ENCODE data around the gene IGFALS.

The IGFALS gene

DNA sequence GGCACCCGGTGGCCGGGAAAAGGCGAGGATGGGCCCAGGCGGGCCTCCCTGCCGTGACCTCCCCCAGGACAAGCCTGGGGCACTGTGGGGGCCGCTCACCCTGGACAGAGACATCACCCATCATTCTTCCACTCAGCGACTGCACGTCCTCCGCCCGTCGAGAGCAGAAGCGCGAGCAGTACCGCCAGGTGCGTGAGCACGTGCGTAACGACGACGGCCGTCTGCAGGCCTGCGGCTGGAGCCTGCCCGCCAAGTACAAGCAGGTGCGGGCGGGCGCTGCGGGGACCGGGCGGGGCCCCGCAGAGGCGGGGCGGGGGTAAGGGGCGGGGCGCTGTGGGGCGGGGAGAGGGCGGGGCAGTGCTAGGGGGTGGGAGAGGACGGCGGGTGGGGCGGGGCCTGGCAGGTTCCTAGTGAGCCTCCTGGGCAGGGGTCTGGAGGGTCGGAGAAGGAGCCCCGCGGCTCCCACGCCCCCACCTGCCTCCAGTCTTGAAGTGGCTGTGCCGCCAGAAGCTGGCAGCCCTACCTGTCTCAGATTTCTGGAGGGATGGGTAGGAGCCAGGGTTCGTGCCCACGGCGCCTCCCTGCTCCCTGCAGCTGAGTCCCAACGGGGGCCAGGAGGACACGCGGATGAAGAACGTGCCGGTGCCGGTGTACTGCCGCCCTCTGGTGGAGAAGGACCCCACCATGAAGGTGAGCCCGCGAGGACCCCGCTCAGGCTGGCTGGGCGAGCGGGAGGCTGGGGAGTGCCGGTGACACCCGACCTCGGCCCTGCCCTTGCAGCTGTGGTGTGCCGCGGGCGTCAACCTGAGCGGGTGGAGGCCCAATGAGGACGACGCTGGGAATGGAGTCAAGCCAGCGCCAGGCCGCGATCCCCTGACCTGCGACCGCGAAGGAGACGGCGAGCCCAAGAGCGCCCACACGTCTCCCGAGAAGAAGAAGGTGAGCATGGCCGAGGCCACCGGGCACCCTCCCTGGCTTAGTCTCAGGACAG, 29.7 kb downstream of the IGFALS start:
- no peak for DNase-seq

GRCh38 chr16:1762879-1763520, 30.5 kb downstream of the IGFALS start:
- no peak for DNase-seq

DNA sequence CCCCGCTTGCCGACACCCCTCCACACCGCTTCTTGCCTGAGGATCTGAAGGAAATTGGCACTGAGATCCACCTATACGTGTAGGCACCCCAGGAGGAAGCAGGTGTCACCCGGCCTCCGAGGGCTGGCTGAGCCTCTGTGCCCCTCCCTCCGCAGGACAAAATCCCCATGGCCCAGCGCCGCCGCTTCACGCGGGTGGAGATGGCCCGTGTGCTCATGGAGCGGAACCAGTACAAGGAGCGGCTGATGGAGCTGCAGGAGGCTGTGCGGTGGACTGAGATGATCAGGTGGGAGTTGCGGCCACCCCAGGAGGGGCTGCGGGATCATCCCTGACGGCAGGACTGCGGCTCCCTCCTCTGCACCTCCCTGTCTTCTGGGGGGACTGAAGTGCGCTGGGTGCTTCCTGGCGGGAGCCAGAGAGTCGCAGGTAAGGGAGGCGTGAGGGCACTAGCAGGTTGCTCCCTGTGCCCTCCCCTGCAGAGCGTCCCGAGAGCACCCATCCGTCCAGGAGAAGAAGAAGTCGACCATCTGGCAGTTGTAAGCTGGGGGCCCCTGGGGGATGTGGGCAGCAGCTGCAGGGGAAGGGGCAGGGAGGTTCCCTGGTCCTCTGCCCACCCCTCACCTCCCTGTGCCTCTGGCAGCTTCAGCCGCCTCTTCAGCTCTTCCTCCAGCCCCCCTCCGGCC, 31.2 kb downstream of the IGFALS start:
- no peak for DNase-seq

GRCh38 chr16:1761751-1762150, 31.8 kb downstream of the IGFALS start:
- no peak for DNase-seq

- no peak for DNase-seq
These were observed 32.6 kb downstream of the IGFALS start for GRCh38 chr16:1760911-1761310.

DNA sequence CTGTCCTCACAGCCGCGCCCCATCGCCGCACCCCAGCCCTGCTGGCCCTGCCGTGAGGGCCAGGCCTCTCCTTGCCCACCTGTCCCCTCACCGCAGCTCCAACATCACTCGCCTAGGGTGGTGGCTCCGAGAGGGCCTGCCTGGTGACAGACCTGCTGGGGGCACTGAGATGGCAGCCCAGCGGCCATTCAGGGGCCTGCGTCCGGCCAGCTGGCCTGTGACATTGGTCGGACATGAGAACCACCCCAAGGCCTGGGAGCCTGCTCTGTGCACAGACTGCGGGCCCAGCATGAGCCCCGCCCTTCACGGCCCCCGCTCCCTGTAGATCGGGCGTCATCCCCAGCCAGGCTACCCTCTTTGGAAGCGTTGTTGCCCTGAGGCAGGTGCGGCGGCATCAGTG, 34.0 kb downstream of the IGFALS start:
- DNase-seq: no peak

- no peak for DNase-seq
These were observed 34.6 kb downstream of the IGFALS start for GRCh38 chr16:1758923-1759322.

- no peak for DNase-seq
These were observed 35.6 kb downstream of the IGFALS start for GRCh38 chr16:1757714-1758461.

GRCh38 chr16:1754204-1754603, 39.3 kb downstream of the IGFALS start:
- DNase-seq: no peak

DNA sequence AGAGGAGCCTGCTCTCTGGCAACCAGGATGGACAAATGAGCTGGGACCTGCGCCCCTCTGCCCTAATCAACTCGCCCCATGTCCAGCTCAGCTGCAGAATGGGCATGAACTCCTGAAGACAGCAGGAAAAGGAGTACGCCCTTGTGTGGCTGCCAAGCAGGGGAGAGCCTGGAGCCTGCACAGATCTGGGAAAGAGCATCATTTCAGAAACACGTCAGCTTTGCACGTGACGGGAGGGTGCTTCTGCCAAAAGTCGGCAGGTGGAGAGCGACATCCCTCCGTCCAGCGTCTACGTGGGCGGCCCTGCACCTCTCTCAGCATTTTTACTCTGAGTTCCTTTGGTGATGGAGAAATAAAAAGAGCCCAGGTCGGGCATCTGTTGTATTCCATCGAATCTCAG, 40.7 kb downstream of the IGFALS start:
- DNase-seq: no peak

DNA sequence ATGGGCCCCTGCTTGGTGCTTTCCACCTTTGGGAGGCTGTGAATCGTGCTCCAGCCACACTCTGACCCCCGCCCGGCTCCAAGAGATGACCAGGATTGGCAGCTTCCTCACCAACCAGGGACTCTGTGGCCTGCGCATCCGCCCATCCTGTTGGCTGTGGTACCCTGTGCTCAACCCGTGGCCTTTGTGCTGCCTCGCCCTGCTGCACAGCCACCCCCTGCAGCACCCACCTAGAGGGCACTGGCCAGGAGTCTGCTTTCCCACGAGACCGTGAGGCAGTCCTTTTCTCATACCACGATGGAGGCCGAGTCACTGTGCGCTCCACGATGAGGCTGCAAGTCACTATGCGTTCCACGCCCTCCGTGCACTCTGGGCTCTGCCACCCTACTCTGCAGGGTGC, 41.6 kb downstream of the IGFALS start:
- DNase-seq: no peak

DNA sequence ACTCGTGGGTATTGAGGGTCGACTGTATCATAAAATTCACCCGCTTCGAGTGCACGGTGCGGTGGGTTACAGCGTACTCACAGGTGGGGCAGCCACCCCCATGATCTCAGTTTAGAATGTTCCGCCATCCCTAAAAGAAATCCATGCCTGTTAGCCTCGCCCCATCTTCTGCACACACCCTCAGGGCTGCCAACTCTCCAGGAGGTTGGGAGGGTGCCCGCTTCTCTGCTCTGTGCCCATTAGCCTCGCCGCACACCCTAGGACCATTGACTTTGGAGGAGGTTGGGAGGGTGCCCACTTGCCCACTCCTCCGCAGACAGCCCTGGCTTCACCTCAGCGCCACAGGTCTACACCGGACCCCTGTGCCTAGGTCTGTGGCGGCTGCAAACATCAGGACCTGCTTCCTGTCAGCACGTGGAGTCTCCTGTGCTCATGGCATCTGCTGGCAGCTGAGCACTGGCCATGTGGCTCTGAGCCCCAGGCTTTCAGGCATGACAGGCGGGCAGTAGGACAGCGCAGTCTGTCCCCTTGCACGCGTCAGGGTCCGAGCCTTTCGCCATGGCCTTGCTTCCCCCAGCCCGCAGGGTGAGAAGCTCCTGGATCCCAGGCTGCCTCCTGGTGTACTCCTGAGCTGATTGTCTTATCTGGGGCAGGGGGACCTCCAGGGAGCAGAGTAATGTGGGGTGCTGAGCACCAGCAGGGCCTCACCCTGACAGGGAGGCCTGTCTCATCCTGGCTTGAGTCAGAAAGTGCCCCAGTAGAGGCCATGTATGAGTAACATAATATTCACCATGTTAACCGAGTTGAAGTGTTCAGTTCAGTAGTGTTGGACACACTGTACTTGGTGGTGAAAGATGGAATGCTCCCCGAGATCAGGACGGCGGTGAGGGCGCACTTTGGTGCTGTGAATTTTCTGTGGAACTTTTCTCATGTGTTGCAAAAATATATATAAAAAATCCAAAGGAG, 44.1 kb downstream of the IGFALS start:
- DNase-seq: no peak

DNA sequence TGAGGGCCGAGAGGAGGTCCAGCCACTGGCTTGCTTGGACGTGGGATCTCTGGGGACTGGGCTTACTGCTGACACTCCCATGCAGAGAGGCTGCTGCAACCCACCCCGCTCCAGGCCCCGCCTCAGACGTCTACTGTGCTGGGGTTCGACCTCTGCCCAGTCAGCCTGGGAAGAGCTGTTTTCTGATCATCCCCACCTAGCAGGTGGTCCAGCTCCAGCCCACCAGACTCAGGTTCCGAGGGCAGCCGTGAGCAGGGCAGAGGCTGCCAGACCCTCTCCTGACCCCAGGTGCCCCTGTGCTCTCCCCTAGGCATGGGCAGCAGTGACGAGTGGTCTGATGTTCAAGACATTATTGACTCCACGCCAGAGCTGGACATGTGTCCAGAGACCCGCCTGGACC, 45.6 kb downstream of the IGFALS start:
- no peak for DNase-seq

GRCh38 chr16:1746693-1747195, 46.8 kb downstream of the IGFALS start:
- no peak for DNase-seq

DNA sequence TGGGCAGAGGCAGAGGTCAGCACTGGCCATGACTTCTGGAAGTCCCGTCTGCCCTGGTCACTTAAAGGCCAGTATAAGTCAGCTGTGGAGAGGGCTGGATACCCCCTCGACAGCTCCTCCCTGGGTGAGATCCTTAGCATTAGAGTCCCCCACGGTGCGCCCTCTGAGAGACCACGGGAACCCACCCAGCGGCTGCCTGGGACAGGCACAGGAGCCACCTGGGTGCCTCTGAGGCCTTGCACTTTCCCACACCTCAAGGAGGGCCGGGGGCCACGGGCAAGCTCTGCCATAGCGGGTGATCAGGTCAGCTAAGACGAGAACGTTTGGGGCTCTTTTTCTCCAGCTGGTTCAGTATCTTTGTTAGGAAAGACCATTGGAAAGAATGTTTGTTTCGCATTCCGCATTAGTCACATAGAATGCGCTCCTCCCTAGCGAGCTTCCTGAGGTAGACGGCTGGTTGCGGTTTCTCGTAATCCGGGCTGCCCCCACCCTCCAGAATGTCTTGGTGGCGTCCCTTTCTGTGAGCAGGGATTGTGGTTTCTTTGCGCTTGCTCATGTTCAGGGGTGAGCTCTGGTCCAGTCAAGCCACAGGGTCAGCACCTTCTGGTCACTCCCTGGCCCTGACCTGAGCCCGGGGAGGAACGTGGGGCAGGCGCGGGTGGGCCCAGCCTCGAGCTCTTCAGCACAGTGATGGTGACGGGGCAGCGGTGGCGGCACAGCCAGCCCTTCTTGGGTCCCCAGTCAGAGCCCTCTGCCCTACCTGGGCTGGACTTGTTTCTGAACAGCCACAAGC, 47.4 kb downstream of the IGFALS start:
- no peak for DNase-seq

GRCh38 chr16:1745181-1745899, 48.2 kb downstream of the IGFALS start:
- DNase-seq: no peak

- no peak for DNase-seq
These were observed 49.1 kb downstream of the IGFALS start for GRCh38 chr16:1744338-1744840.

- DNase-seq: no peak
These were observed 49.8 kb downstream of the IGFALS start for GRCh38 chr16:1743376-1744337.

Data from activated CD4-positive, alpha-beta T cell treated with anti-CD3 and anti-CD28 coated beads, Interleukin-2, amount 50 U/mL, for 4 hours (primary cell).